Prostate gland (tissue), 2 donors: ENCODE results near the gene PAN2.

Experiments used
- CTCF ChIP-seq, 4 experiments: fragments of 200-600 bp in 2 of 4; fragments of 450-650 bp in 2 of 4; sonication (generic) in 2 of 4; IDR thresholded peaks; 1 replicate in 3 of 4; 2 replicates in 1 of 4; pipeline ENCODE4 v1.5.1; 2016 to 2019; ENCODE audit warnings: antibody characterized with exemption in 4 of 4, mild to moderate bottlenecking in 2 of 4, moderate library complexity in 2 of 4
- POLR2A ChIP-seq: fragments of 450-650 bp; IDR thresholded peaks from one replicate; pipeline ENCODE4 v1.6.1; 2016; ENCODE audit warnings: antibody characterized with exemption, mild to moderate bottlenecking
- POLR2AphosphoS5 ChIP-seq: sonication (generic); formaldehyde crosslinking; IDR thresholded peaks from one replicate; pipeline ENCODE4 v1.6.1; 2017; ENCODE audit warnings: antibody characterized with exemption

GRCh38 chr12:56332512-56333196, 1.1 kb downstream of the PAN2 start:
- TF ChIP-seq POLR2A: no peak
- TF ChIP-seq CTCF (IDR thresholded peaks at IDR 0.05): no peak
- no peak for TF ChIP-seq POLR2AphosphoS5
